H9 (cell line): Measurements from ENCODE around the gene RBM46. TPM values are rescaled to one million over a fixed set of nuclear protein-coding genes. Genes with fewer than 3 reads are reported as not detected.

Experiments used
- DNase-seq: peaks from one replicate; pipeline ENCODE4 v3.0.0-alpha.2; 2017
- H2AFZ ChIP-seq: one replicate; pipeline ENCODE4 v1.6.1; 2013; ENCODE audit warnings: mild to moderate bottlenecking, low read length, control low read depth, moderate library complexity
- H2AK5ac ChIP-seq: 2 replicates; pipeline ENCODE4 v1.6.1; 2013; ENCODE audit warnings: low read length, control low read depth, mixed read lengths; ENCODE audit not compliant: insufficient read length
- H2BK120ac ChIP-seq: one replicate; pipeline ENCODE4 v1.6.1; 2013; ENCODE audit warnings: low read depth, mild to moderate bottlenecking, low read length, control low read depth, inconsistent platforms; ENCODE audit not compliant: poor library complexity, severe bottlenecking
- H2BK12ac ChIP-seq: 2 replicates; pipeline ENCODE4 v1.6.1; 2013; ENCODE audit warnings: low read length, control low read depth, mixed read lengths, low read depth; ENCODE audit not compliant: insufficient read length
- H2BK15ac ChIP-seq: 2 replicates; pipeline ENCODE4 v1.6.1; 2013; ENCODE audit warnings: low read depth, low read length, control low read depth
- H2BK20ac ChIP-seq: one replicate; pipeline ENCODE4 v1.6.1; 2013; ENCODE audit warnings: low read depth, mild to moderate bottlenecking, low read length, control low read depth, inconsistent platforms; ENCODE audit not compliant: poor library complexity, severe bottlenecking
- H2BK5ac ChIP-seq: 2 replicates; pipeline ENCODE4 v1.6.1; 2013; ENCODE audit warnings: low read length, control low read depth, mixed read lengths; ENCODE audit not compliant: insufficient read length
- H3K14ac ChIP-seq: 2 replicates; pipeline ENCODE4 v1.6.1; 2013; ENCODE audit warnings: low read length, control low read depth; ENCODE audit not compliant: insufficient read depth
- H3K18ac ChIP-seq: 2 replicates; pipeline ENCODE4 v1.6.1; 2013; ENCODE audit warnings: low read depth, mild to moderate bottlenecking, mixed read lengths, low read length, control low read depth; ENCODE audit not compliant: insufficient read length
- H3K23ac ChIP-seq: 2 replicates; pipeline ENCODE4 v1.6.1; 2013; ENCODE audit warnings: low read length, control low read depth, mixed read lengths, low read depth; ENCODE audit not compliant: insufficient read length
- H3K23me2 ChIP-seq: 2 replicates; pipeline ENCODE4 v1.6.1; 2013; ENCODE audit warnings: low read depth, mild to moderate bottlenecking, mixed read lengths, low read length, control low read depth; ENCODE audit not compliant: insufficient read length, poor library complexity, severe bottlenecking
- H3K27ac ChIP-seq: 2 replicates; pipeline ENCODE4 v1.5.1; 2013; ENCODE audit warnings: low read length, control low read depth, mixed read lengths, low read depth; ENCODE audit not compliant: insufficient read length
- H3K27me3 ChIP-seq: 2 replicates; pipeline ENCODE4 v1.6.1; 2013; ENCODE audit warnings: low read length, control low read depth, inconsistent platforms; ENCODE audit not compliant: insufficient read depth
- H3K4ac ChIP-seq: 2 replicates; pipeline ENCODE4 v1.6.1; 2013; ENCODE audit warnings: low read depth, mild to moderate bottlenecking, control low read depth, inconsistent platforms, low read length, moderate library complexity
- H3K4me1 ChIP-seq: 2 replicates; pipeline ENCODE4 v1.6.1; 2013; ENCODE audit warnings: low read length, control low read depth, inconsistent platforms; ENCODE audit not compliant: insufficient read depth
- H3K4me2 ChIP-seq: 2 replicates; pipeline ENCODE4 v1.6.1; 2013; ENCODE audit warnings: low read length, control low read depth, mixed read lengths; ENCODE audit not compliant: insufficient read length, insufficient read depth
- H3K56ac ChIP-seq: 2 replicates; pipeline ENCODE4 v1.6.1; 2013; ENCODE audit warnings: low read depth, mild to moderate bottlenecking, mixed read lengths, low read length, control low read depth; ENCODE audit not compliant: insufficient read length
- H3K79me1 ChIP-seq: 2 replicates; pipeline ENCODE4 v1.6.1; 2013; ENCODE audit warnings: low read depth, mild to moderate bottlenecking, moderate library complexity, low read length, control low read depth, inconsistent platforms; ENCODE audit not compliant: insufficient read depth, poor library complexity, severe bottlenecking
- H3K79me2 ChIP-seq: 2 replicates; pipeline ENCODE4 v1.6.1; 2013; ENCODE audit warnings: low read length, control low read depth, inconsistent platforms; ENCODE audit not compliant: insufficient read depth
- H3K9ac ChIP-seq: 2 replicates; pipeline ENCODE4 v1.6.1; 2013; ENCODE audit warnings: low read length, control low read depth, mixed read lengths; ENCODE audit not compliant: insufficient read length; ENCODE audit errors: extremely low read depth
- H3K9me3 ChIP-seq: one replicate; pipeline ENCODE4 v1.6.1; 2013; ENCODE audit warnings: low read depth, low read length, inconsistent platforms; ENCODE audit not compliant: control insufficient read depth
- H3T11ph ChIP-seq: one replicate; pipeline ENCODE4 v1.6.1; 2013; ENCODE audit warnings: mild to moderate bottlenecking, low read length, control low read depth, inconsistent platforms
- H4K20me1 ChIP-seq: one replicate; pipeline ENCODE4 v1.6.1; 2013; ENCODE audit not compliant: control insufficient read depth, insufficient read length, insufficient read depth
- H4K5ac ChIP-seq: 2 replicates; pipeline ENCODE4 v1.6.1; 2013; ENCODE audit warnings: low read depth, mild to moderate bottlenecking, mixed read lengths, low read length, control low read depth; ENCODE audit not compliant: insufficient read length
- H4K8ac ChIP-seq: replicated peaks from 2 replicates; pipeline ENCODE4 v1.6.1; 2013; ENCODE audit warnings: low read length, control low read depth, mixed read lengths, low read depth; ENCODE audit not compliant: insufficient read length
- H4K91ac ChIP-seq: 2 replicates; pipeline ENCODE4 v1.6.1; 2013; ENCODE audit warnings: low read depth, mild to moderate bottlenecking, moderate library complexity, mixed read lengths, low read length, control low read depth; ENCODE audit not compliant: insufficient read length
- H3K27ac Mint-ChIP-seq, 3 experiments: 2 replicates in 2 of 3; 3 replicates in 1 of 3; pipeline ENCODE4 v1.8.0; 2020 to 2021; ENCODE audit warnings: mixed read lengths in 3 of 3, mild to moderate bottlenecking in 1 of 3, moderate library complexity in 1 of 3
- H3K27me3 Mint-ChIP-seq: 2 replicates; pipeline ENCODE4 v1.8.0; 2021; ENCODE audit warnings: low read depth, mild to moderate bottlenecking, moderate library complexity, mixed read lengths
- H3K36me3 Mint-ChIP-seq, 3 experiments: 2 replicates in 2 of 3; 3 replicates in 1 of 3; pipeline ENCODE4 v1.8.0; 2020 to 2021; ENCODE audit warnings: low read depth in 3 of 3, mixed read lengths in 3 of 3; ENCODE audit not compliant: insufficient read depth in 1 of 3
- H3K4me1 Mint-ChIP-seq, 2 experiments: 2 replicates each; pipeline ENCODE4 v1.8.0; 2020; ENCODE audit warnings: mixed read lengths in 2 of 2
- H3K4me3 Mint-ChIP-seq, 2 experiments: 2 replicates in 1 of 2; 3 replicates in 1 of 2; pipeline ENCODE4 v1.8.0; 2020 to 2021; ENCODE audit warnings: mild to moderate bottlenecking in 2 of 2, mixed read lengths in 2 of 2, moderate library complexity in 1 of 2
- H3K9me3 Mint-ChIP-seq, 2 experiments: 2 replicates in 1 of 2; 3 replicates in 1 of 2; pipeline ENCODE4 v1.8.0; 2020; ENCODE audit warnings: mild to moderate bottlenecking in 2 of 2, mixed read lengths in 2 of 2, moderate library complexity in 1 of 2
- WGBS: extraction: QIAGEN DNeasy Blood & Tissue Kit; methylation state at CpG from one replicate; pipeline ENCODE4 v1.1.7; 2013; ENCODE audit warnings: missing lambda C conversion rate, low lambda C conversion rate, mixed read lengths; ENCODE audit not compliant: insufficient read length; ENCODE audit errors: extremely low coverage; 5-methylcytosine and 5-hydroxymethylcytosine counted together
- total RNA-seq: library from RNA; stranded (reverse); gene quantifications from 2 replicates; pipeline ENCODE4 v1.2.1, GENCODE V29; 2021
- TF ChIP-seq, protein P1 (sequence below): fragments of 200-600 bp; sonication (generic); conservative IDR thresholded peaks from 3 replicates; pipeline ENCODE4 v1.8.0; 2021; ENCODE audit warnings: antibody characterized with exemption, mild to moderate bottlenecking

The RBM46 gene
- total RNA-seq, 1 experiment from 2014 or later, result 0.17 TPM

- DNase-seq, result no peak
- H2BK15ac ChIP-seq, result no peak overlapping the region
- Mint-ChIP-seq H3K9me3 (peaks cover 5 to 19% of the 10 kb centered on the region in 2 experiments), H3K4me3 (no peak overlapping the region; a peak in 1 of 5 replicates), H3K36me3 (peaks cover 0 to 12% (median 7%) of the 10 kb centered on the region in 3 experiments; a peak in 3 of 7 replicates), H3K4me1 (peaks cover 19 to 24% of the 10 kb centered on the region in 2 experiments), H3K27ac (peak overlapping the region in 2 of 3 experiments; percentile 14 to 55; a peak in 5 of 7 replicates), H3K27me3 (no peaks in the 10 kb centered on the region; the same call in 1 of the 2 replicates)
- no peak overlapping the region for H4K8ac ChIP-seq
- TF ChIP-seq, protein P1, sequence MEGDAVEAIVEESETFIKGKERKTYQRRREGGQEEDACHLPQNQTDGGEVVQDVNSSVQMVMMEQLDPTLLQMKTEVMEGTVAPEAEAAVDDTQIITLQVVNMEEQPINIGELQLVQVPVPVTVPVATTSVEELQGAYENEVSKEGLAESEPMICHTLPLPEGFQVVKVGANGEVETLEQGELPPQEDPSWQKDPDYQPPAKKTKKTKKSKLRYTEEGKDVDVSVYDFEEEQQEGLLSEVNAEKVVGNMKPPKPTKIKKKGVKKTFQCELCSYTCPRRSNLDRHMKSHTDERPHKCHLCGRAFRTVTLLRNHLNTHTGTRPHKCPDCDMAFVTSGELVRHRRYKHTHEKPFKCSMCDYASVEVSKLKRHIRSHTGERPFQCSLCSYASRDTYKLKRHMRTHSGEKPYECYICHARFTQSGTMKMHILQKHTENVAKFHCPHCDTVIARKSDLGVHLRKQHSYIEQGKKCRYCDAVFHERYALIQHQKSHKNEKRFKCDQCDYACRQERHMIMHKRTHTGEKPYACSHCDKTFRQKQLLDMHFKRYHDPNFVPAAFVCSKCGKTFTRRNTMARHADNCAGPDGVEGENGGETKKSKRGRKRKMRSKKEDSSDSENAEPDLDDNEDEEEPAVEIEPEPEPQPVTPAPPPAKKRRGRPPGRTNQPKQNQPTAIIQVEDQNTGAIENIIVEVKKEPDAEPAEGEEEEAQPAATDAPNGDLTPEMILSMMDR, result no peak
- H3K27ac ChIP-seq, result no peak overlapping the region
- H3K79me2 ChIP-seq, result no peaks in the 10 kb centered on the region
- no peak overlapping the region for H2BK12ac ChIP-seq
- H3K4me1 ChIP-seq, result no peaks in the 10 kb centered on the region; the same call in 1 of the 2 replicates
- no peaks in the 10 kb centered on the region for H3K79me1 ChIP-seq
- no peaks in the 10 kb centered on the region for H3K9me3 ChIP-seq
- no peak overlapping the region for H3K18ac ChIP-seq
- no peaks in the 10 kb centered on the region for H3K23me2 ChIP-seq
- no peaks in the 10 kb centered on the region for H4K20me1 ChIP-seq
- no peak overlapping the region for H3K23ac ChIP-seq
- no peak overlapping the region for H2BK120ac ChIP-seq
- no peak overlapping the region for H3K14ac ChIP-seq
- no peak overlapping the region for H2AFZ ChIP-seq
- H2BK5ac ChIP-seq, result no peak overlapping the region
- no peak overlapping the region for H3K9ac ChIP-seq
- H3K56ac ChIP-seq, result no peak overlapping the region
- no peaks in the 10 kb centered on the region for H3K27me3 ChIP-seq
- no peak overlapping the region for H4K5ac ChIP-seq
- H3K4me2 ChIP-seq, result no peak overlapping the region
- no peak overlapping the region for H4K91ac ChIP-seq
- H3T11ph ChIP-seq, result no peak overlapping the region
- H2BK20ac ChIP-seq, result no peak overlapping the region
- no CpG with 5 or more reads among the region's 3 CpGs for WGBS
- H3K4ac ChIP-seq, result no peak overlapping the region
- H2AK5ac ChIP-seq, result no peak overlapping the region
Measured at GRCh38 chr4:154836513-154836912, 55.4 kb downstream of the RBM46 start.
